HK-2 (cell line): ENCODE measurements around the gene SCAMP2.
A peak's percentile ranks its signal among the peaks of the same experiment; 100 is the strongest.

Experiments
- DNase-seq: peaks from one replicate; pipeline ENCODE4 v3.0.0-alpha.2; 2018; ENCODE audit not compliant: unreplicated experiment

The SCAMP2 gene

DNA sequence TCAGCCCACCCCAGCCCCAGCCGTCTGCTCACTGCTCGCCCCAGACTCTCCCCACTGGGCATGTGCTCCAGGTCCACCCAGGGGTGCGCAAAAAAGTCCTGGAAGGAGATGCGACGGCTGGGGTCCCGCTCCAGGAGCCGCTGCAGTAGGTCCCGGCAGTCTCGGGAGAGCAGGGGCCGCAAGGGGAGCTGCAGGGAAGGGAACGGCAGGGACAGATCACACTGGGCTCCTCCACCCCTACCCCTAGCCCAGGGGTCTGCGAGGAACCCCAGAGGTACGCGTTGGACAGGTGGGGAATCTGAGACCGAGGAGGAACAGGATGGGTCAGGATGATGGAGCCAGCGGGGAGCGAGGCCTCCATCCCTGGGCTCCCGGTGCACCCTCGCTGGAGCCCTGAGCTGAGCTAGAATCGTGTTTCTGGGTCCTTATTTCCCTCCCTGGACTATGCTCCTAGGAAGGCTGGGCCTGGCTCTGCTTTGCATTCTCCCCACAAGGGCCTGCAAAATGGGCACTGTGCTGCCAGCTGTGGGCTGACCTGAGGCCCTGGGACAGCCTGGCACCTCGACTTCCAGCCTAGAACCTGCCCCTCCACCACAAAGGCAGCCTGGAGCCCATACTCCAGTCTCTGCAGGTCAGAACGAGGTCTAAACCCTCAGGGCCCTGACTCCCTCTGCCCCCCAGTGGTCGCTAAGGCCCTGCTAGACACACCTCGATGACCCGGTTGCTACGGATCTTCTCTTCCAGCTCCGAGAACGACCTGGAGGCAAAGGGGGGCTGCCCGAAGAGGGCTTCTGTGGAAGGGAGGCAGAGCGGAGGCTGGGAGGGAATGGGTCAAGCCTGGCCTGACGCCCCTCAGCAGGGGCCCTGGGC lies 33.4 kb downstream of the SCAMP2 start:
- no peak for DNase-seq

DNA sequence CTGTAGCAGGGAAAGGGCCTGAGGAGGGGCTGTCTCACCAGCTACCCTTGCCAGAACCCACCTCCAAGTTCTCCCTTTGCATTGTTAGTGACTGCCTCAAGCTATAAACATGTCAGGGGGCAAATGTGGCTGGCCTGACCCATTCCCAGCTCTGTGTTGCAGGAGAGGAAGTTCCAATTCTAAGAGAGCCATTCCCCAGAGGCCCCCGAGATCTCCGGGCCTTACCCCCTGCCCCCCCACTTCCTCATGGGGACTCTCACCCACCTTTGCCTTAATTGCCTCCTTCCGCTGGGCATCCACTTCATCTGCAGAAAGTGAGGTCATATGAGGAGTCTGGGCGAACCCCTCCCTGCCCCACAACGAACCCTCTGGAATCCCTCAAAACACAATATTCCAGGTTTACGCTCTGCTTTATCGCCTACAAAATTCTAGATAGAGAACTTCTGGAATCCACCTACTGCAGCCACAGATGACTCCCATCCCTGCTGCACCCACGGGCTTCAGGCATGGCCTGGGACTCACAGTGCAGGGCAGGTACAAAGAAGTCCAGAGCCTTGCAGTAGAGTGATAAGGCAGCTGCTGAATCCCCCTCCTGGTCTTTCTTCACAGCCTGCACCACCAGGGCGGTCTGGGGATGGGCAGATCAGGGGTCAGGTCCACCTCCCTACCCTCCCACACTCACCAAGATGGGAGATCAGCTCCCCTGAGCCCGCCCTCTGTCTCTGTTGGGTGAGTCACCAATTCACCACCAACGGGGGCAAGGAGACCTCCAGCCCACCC lies 34.2 kb downstream of the SCAMP2 start:
- DNase-seq = no peak

DNA sequence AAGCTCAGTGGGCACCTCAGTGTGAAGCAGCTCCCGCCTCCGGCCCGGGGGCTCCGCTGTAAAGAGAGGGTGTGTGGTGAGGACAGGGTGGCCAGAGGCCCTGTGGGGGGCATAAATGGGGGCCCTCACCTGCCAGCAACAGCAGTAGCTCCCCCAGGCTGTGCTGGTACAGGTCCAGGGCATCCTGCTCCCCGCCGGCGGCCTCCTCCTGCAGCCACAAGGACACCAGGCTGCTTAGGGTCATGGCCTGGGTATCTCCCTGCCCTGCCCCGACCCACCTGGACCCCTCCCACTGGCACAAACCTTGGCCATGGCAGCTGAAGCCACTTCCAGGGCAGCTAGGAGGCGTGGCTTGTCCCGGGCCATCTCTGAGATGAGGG lies 35.0 kb downstream of the SCAMP2 start:
- DNase-seq = no peak

DNA sequence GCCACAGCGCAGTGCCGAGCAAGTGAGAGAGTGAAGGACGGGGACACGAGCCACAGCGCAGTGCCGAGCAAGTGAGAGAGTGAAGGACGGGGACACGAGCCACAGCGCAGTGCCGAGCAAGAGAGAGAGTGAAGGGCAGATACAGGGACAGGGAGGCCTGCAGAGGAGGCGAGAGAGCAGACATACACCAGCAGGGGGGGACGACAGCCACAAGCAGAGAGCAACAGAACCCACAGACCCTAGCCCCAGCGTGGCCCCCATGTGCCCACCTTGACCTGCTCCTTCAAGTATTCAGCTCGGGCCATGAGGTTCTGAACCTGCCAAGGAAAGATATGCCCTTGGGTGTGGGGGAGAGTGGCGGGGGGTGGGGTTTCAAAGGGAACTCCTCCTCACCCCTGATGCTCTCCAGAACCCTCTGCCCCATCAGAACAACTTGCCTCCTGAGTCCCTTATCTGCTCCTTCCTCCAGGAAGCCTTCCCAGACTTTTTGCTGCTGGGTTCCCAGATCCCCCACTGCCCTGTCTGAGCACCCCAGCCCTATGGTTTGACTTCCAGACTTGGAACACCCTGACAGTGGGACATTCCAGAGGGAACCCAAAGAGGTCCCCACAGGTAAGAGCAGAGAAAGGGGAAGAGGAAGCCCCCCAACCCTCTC lies 35.6 kb downstream of the SCAMP2 start:
- DNase-seq = no peak

DNA sequence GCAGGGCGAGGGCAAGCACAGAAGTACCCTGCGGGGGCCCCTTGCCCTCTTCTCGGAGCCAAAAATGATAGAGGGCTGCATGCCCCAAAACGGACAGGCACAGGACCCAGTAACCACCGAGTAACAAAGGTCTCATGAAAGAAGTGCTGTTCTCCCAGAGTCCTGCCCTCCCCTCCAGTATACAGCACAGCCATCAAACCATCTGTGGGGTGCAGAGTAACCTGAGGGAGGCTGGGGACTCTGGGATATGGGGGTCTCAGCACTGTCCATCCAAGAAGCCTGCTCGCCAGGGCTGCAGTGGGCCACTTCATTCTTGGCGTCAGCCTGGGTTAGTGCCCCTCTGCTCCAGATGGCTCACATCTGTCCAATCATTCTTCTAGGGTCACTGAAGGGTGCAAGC lies 36.3 kb downstream of the SCAMP2 start:
- DNase-seq = no peak

DNA sequence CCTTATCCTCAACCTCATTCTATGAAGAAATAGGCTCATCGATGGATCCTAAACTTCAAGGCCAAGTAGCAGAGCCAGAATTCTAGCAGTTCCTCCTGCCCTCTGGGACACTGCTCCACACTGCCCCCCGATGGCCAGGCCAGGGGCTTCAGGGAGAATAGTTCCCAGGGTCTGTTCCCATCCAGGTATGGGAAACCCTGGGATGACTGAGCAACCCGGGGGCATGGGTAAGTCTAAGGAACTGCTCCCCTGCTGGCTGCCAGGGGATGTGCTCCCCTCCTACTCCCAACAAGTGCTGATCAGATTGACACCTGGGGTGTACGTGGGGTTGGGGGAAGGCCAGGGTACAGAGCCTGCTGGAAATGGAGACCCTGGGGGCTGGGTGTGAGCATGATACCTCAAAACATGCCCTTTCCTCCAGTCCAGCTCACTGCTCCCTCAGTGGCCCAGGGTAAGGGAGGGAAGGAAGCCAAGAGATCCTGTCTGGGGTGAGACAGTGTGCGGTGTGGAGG lies 37.8 kb downstream of the SCAMP2 start:
- DNase-seq = peak; percentile 66

DNA sequence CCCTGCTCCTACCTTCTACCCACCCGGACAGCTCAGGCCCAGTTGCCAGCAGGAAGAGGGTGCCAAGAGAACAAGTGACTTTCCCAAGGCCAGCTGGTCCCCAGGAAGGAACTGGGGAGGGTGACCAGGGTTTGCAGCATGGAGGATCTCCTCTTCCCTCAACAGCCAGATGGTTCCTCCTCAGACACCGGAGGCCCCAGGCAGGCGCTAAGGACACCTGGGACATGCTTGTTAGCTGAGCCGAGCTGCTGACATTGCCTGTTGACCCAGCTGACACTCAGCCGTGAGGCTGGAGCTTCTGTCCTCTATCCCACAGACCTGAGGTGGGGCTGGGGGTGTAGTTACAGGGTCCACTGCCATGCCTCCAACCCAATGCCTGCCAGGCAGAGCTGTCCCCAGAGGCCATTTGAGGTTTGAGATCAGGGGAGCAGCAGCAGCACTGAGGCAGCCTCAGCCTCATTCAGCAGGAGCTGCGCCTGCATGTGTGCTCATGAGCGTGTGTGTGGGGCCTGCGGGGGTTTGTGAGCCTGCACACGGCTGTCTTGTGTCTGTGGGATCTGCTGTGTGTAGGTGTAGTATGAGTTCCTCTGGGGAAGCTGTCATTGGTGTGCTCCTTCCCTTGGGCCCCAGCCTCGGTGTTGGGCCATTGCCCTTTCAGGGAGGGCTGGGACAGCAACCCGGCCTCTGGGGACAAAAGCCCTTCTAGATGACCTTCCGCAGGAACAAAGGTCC lies 39.6 kb downstream of the SCAMP2 start:
- DNase-seq = no peak

DNA sequence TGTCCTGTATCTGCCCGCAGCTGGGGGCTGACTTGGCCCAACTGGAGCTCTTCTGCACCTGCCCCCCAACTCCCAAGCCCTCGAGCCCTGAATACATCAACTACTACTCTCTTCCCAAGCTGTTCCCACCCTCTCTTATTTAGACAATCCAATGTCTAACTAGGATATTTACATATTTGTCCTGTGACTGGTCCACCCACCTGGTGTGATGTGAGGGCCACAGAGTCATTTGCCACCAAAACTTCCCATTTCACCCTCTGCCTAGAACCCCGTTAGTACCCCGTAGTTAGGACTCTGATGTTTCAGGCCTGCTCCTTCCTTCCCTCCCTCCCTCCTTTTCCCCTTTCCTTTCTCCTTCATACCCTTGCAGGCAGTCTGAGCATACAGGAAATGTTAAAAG lies 40.3 kb downstream of the SCAMP2 start:
- DNase-seq = no peak

DNA sequence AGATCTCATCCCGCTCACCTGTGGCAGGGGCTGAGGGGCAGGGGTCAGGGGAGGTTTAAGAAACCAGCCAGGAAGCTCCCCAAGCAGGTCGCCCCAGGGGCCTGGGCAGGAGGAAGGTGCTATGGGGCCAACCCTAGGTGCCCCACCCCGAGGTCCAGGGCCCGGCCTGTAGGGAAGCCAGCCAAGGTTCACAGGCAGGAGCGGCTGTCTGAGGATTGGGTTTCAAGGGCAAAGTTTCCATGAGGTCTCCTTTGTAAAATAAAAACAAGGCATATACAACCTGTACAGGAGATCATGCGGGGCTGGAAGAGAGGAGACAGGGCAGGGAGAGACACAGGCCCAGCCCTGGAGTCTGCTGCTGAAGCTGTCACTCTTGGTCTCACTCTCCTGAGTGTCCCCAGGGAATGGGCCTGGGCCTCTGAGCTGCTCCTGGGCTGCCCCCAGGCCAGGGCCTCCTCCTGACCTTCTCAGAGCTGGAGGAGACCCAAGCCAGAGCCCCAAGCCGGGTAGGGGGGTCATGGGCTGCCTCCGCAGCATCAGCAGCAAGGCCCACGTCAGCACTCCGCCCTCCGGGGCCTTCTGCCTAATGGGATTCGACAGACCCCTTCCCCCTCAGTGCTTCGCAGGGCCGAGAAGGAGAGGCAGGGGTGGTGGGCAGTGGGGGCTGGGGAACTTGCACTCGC lies 41.2 kb downstream of the SCAMP2 start:
- DNase-seq = no peak

DNA sequence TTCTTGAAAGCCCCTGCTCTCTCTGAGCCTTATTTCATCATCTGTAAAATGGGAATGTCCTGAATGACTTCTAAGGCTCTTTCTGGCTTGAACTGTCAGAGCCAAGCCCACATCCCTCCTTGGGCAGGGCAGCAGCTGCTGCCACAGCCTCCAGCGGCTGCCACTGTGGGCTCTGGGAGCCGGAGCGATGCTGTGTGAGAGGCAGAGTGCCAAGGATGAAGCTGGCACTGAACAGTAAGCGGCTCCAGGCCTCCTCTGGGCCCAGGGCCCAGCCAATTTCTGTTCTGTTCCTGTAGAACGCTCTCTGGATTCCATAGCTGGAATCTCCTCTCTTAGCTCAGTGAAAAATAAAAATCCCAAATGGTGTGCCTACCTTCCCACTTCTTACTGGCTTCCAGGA lies 42.3 kb downstream of the SCAMP2 start:
- DNase-seq = no peak

DNA sequence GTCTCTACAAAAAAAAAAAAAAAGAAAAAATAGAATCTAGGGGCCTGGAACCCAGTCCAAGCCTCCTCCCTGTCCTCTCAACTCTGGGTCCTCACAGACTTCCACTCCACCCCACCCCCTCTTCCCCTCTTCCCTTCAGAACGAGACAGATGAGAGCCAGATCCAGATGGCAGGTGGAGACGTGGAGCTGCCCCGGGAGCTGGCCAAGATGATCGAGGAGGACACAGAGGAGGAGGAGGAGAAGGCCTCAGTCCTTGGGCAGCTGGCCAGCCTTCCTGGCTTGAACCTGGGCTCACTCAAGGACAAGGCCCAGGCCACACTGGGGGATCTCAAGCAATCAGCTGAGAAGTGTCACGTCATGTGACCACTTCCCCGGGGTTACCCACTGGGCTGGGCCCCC lies 43.2 kb downstream of the SCAMP2 start:
- DNase-seq = no peak

DNA sequence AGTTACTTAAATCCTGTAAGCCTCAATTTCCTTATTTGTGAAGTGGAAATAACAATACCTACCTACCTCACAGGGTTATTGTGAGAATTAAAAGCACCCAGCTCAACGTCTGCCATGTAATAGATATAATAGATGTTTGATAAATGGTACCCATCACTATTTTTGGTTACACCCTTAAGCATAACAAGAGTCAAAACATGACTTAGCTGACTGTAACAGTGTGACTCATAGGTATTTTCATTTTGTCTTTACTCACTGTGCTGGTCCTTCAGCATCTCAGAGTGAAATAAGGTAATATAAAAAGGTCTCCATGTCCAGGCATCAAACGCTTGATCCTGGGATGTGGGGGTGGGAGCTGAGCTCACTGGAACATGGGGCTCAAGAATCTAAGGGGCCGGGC lies 43.7 kb downstream of the SCAMP2 start:
- no peak for DNase-seq

DNA sequence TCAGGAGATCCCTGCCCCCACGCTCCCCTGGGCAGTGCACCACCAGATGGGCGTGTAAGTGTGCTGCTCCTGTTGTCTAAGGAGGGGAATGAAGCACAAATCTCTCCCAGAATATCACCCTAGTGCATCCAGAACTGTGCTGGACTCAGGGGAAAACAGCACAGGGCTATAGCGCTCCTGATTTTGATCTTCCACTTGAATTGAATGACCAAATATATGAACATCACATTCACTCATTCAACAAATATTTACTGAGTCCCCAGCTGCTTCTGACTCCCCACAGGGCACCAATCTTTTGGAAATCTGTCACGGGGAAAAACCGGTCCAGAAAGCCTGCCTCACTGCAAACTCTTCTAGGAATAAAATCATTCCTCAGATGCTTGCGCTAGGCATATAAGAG lies 44.3 kb downstream of the SCAMP2 start:
- DNase-seq = no peak

DNA sequence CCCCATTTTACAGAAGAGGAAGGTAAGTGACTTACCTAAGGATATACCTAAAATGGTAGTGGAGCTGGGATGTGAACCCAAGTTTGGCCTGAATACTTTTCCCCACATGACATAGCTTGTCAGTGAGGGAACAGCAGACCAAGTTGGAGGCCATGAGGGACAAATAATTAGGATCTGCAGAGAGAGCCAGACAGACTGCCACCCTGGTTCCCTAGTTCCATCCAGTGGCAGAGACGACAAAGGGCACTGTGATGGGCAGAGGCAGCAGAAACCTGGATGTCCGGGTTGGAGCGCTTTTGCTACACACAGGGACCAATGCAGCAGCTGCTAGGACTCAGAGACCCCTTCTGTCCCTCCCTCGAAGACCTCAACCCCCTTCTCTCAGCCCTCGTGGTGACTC lies 45.6 kb downstream of the SCAMP2 start:
- no peak for DNase-seq

DNA sequence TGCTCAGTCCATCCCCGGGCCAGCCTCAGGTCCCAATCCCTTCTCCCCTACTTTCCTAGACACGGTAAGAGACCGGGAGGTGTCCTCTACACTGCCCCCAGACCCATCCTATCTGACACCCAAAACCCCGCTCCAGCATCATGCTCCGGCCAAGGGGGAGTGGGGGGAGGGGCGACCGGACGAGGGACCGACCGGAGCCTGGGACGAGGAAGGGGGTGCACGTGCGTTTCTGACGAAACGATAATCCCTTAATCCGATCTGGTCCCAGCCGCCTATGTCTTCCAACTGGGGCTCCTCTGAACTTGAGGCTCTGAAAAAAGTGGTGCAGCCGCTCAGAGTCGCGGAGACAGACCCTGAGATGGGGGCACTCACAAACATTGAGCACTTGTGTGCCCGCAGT lies 46.2 kb downstream of the SCAMP2 start:
- no peak for DNase-seq

DNA sequence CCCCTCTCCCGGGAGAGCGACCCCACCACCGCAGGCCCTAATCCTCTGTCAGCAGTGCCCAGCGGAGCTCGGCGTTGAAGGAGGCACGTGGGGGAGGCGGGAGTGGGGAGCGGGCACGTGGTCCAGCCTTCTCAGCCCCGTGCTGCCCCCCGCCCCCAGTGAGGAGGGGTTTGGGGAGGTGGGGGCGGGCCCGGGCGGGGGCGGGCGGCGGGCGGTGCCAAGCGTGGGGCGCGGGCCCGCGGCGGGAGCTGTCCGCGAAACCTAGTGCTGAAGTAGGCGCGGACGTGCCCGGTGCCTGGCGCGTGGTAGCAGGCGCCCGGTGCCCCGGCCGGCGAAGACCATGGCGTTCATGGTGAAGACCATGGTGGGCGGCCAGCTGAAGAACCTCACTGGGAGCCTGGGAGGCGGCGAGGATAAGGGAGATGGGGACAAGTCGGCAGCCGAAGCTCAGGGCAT lies 46.8 kb downstream of the SCAMP2 start, which contains the start of gene CPLX3:
TSS of gene CPLX3 (plus strand) at position 264 of the 456 bp plus-strand sequence. CDS start at position 341, 77 bp downstream.
- peak; percentile 27 for DNase-seq

DNA sequence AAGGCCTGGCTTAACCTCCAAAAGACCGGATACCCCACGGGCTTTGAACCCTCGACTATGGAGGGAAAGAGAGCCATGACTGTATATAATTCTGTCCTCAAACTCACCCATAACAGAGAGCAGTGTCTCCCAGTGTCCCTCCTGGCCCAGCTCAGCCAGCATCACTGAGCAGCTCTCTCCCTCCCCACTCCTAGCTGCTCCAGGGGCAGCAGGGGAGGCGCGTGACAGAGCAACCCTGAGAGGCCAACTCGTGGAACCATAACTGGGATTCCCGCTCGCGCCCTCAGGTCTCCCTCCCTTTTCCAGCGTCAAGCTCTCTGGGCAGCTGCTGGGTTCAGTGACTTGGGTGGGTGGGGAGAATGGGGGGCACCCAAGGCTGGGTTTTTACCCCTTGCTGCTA lies 47.3 kb downstream of the SCAMP2 start:
- DNase-seq = no peak

DNA sequence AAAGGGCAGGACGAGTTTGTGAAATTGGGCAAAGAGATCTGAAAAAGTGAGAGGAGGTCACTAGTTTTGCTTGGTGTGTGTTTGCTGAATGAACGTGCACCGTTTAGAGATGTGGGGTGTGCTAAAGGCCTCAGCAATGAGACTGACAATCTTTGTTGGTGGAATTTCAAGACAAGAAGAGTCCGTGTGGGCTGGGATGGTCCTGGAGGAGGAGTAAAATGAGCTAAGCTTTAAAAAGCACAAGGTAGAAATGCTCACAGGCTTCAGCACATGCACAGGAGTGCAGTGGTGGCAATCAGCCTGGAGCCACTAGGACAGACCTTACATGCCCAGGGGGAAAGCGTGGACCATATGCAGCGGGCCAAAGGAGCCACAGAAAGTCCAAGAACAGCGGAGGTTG lies 48.2 kb downstream of the SCAMP2 start:
- DNase-seq = no peak

DNA sequence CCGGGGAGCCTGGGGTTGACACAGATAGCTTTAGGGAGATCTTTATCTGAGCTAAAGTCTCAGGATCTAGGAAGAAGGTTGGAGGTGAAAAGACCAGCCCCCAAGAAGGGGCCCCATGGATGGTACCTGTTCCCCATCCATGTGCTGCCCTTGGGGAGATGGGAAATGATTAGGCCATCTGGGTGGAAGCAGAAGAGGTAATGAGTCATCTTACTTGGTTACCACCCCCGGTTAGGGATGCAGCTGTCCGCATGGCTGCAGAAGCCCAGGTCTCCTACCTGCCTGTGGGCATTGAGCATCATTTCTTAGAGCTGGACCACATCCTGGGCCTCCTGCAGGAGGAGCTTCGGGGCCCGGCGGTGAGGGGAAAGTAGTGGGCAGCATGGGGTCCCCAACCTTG lies 49.8 kb downstream of the SCAMP2 start:
- DNase-seq = no peak

DNA sequence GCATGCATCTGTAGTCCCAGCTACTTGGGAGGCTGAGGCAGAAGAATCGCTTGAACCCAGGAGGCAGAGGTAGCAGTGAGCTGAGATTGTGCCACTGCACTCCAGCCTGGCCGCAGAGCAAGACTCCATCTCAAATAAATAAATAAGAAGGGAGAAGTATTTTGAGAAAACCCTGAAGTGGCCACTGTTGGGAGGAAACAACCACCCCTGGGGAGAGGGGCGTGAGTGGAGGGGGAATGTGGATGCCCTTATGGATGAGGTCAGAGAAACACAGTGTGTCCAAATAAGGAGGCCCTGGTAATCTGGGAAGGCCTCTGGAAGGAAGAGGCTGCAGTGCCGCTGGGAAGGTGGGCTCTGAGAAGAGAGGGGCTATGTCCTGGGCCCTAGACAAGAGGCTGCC lies 50.9 kb downstream of the SCAMP2 start:
- no peak for DNase-seq

DNA sequence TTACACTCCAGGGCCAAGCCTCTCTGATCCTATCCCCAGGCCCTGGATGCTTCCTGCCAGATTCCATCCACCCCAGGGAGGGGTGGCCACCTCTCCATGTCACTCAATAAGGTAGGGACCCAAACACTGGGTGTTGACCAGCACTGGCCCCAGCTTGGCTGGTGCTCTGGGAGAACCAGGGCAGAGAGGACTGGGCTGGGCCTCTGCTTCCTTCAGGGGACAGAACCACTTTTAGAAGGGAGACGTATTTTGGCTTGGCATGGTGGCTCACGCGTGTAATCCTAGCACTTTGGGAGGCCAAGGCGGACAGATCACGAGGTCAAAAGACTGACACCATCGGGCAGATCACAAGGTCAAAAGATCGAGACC lies 51.4 kb downstream of the SCAMP2 start:
- DNase-seq = no peak
